SK-N-SH treated with all-trans-retinoic acid at 6 μM for 48 hours (cell line): ENCODE measurements around the gene AKR1B15.

Experiments
- ATAC-seq: fragments of 200-7000 bp; cut with Tn5 transposase; 3 replicates; pipeline ENCODE4 v1.9.1; 2020; ENCODE audit warnings: mild to moderate bottlenecking, moderate library complexity
- BACH2 ChIP-seq: fragments of 250-450 bp; sonication (Bioruptor Pico); IDR thresholded peaks from 2 replicates; pipeline ENCODE4 v1.9.0; 2021; ENCODE audit warnings: mild to moderate bottlenecking, borderline replicate concordance
- CSDC2 ChIP-seq: fragments of 250-450 bp; sonication (Bioruptor Pico); IDR thresholded peaks from 2 replicates; pipeline ENCODE4 v1.5.0; 2020; ENCODE audit warnings: mild to moderate bottlenecking, moderate library complexity
- ESRRG ChIP-seq: fragments of 250-450 bp; sonication (Bioruptor Pico); IDR thresholded peaks from 2 replicates; pipeline ENCODE4 v1.6.1; 2021; ENCODE audit warnings: mild to moderate bottlenecking
- GLIS3 ChIP-seq: fragments of 250-450 bp; sonication (Bioruptor Pico); IDR thresholded peaks from 2 replicates; pipeline ENCODE4 v1.5.0; 2020; ENCODE audit warnings: mild to moderate bottlenecking, moderate library complexity
- OSR1 ChIP-seq: fragments of 250-450 bp; sonication (Bioruptor Pico); IDR thresholded peaks from 2 replicates; pipeline ENCODE4 v1.8.0; 2022; ENCODE audit warnings: moderate library complexity, mild to moderate bottlenecking, inconsistent platforms
- PPARA ChIP-seq: fragments of 250-450 bp; sonication (Bioruptor Pico); IDR thresholded peaks from 2 replicates; pipeline ENCODE4 v1.5.0; 2020; ENCODE audit warnings: mild to moderate bottlenecking, borderline replicate concordance
- RARB ChIP-seq: fragments of 250-450 bp; sonication (Bioruptor Pico); IDR thresholded peaks from 2 replicates; pipeline ENCODE4 v1.8.0; 2021; ENCODE audit warnings: mild to moderate bottlenecking, moderate library complexity
- SNAI2 ChIP-seq: fragments of 250-450 bp; sonication (Bioruptor Pico); IDR thresholded peaks from 2 replicates; pipeline ENCODE4 v1.5.0; 2020; ENCODE audit warnings: mild to moderate bottlenecking, moderate library complexity
- TCF4 ChIP-seq: fragments of 250-450 bp; sonication (Bioruptor Pico); IDR thresholded peaks from 2 replicates; pipeline ENCODE4 v1.8.0; 2021; ENCODE audit warnings: mild to moderate bottlenecking, moderate library complexity, borderline replicate concordance
- TOX ChIP-seq: fragments of 250-450 bp; sonication (Bioruptor Pico); IDR thresholded peaks from 2 replicates; pipeline ENCODE4 v1.8.0; 2021; ENCODE audit warnings: mild to moderate bottlenecking, moderate library complexity, borderline replicate concordance
- ZC3H10 ChIP-seq: fragments of 250-450 bp; sonication (Bioruptor Pico); IDR thresholded peaks from 2 replicates; pipeline ENCODE4 v1.5.1; 2021; ENCODE audit warnings: mild to moderate bottlenecking, moderate library complexity
- ZFP3 ChIP-seq: fragments of 250-450 bp; sonication (Bioruptor Pico); IDR thresholded peaks from 2 replicates; pipeline ENCODE4 v1.5.0; 2020; ENCODE audit warnings: mild to moderate bottlenecking, moderate library complexity
- ZFP30 ChIP-seq: fragments of 450-650 bp; formaldehyde crosslinking; IDR thresholded peaks from 2 replicates; pipeline ENCODE4 v1.5.0; 2022; ENCODE audit warnings: mild to moderate bottlenecking, moderate library complexity
- ZNF70 ChIP-seq: fragments of 450-650 bp; formaldehyde crosslinking; IDR thresholded peaks from 2 replicates; pipeline ENCODE4 v1.5.0; 2020; ENCODE audit warnings: mild to moderate bottlenecking, moderate library complexity
- ZNF8 ChIP-seq: fragments of 450-650 bp; formaldehyde crosslinking; IDR thresholded peaks from 2 replicates; pipeline ENCODE4 v1.5.0; 2020; ENCODE audit warnings: mild to moderate bottlenecking, moderate library complexity
- TF ChIP-seq, protein P1 (sequence below): fragments of 250-450 bp; sonication (Bioruptor Pico); IDR thresholded peaks from 2 replicates; pipeline ENCODE4 v1.8.0; 2021; ENCODE audit warnings: low read depth, mild to moderate bottlenecking, moderate library complexity, borderline replicate concordance
- TF ChIP-seq, protein P2 (sequence below): fragments of 250-450 bp; sonication (Bioruptor Pico); IDR thresholded peaks from 2 replicates; pipeline ENCODE4 v1.5.1; 2021; ENCODE audit warnings: mild to moderate bottlenecking, moderate library complexity
- TF ChIP-seq, protein P3 (sequence below): fragments of 250-450 bp; sonication (Bioruptor Pico); IDR thresholded peaks from 2 replicates; pipeline ENCODE4 v1.8.0; 2020; ENCODE audit warnings: mild to moderate bottlenecking, moderate library complexity, borderline replicate concordance
- TF ChIP-seq, protein P4 (sequence below): fragments of 250-450 bp; sonication (Bioruptor Pico); IDR thresholded peaks from 2 replicates; pipeline ENCODE4 v1.5.0; 2020; ENCODE audit warnings: mild to moderate bottlenecking, moderate library complexity

AKR1B15 gene

DNA sequence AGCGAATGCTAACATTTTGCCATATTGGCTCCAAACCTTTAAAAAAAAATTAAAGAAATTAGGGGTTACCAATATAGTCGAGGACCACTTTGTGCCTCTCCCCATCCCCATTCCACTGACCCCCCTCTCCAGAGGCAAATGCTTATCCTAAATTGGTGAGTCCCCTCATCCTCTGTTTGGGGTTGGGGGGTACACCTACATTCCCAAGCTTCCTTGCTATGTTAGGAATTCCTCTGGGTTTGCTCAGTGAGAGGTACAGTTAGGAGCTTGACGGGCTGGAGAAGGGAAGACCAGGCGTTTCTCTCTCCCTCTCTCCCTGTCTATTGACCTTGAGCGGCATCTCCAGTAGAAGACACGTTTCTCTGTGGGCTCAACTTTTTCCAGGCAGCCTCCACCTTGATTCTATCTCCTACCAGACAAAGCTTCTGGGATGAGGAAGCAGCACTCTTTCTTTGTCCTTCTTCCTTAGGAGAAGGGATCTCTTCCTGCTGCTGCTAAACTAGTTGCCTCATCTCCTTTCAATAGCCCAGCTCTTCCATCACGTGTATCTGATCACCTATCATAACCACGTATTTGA is 6.6 kb upstream of the AKR1B15 start (continued):
- TF ChIP-seq ZNF70 (CRISPR knock-in tag) (no peak), SNAI2 (CRISPR knock-in tag) (no peak), TCF4 (CRISPR knock-in tag) (no peak)
- TF ChIP-seq, protein P1, sequence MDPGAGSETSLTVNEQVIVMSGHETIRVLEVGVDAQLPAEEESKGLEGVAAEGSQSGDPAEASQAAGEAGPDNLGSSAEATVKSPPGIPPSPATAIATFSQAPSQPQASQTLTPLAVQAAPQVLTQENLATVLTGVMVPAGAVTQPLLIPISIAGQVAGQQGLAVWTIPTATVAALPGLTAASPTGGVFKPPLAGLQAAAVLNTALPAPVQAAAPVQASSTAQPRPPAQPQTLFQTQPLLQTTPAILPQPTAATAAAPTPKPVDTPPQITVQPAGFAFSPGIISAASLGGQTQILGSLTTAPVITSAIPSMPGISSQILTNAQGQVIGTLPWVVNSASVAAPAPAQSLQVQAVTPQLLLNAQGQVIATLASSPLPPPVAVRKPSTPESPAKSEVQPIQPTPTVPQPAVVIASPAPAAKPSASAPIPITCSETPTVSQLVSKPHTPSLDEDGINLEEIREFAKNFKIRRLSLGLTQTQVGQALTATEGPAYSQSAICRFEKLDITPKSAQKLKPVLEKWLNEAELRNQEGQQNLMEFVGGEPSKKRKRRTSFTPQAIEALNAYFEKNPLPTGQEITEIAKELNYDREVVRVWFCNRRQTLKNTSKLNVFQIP, result no peak

DNA sequence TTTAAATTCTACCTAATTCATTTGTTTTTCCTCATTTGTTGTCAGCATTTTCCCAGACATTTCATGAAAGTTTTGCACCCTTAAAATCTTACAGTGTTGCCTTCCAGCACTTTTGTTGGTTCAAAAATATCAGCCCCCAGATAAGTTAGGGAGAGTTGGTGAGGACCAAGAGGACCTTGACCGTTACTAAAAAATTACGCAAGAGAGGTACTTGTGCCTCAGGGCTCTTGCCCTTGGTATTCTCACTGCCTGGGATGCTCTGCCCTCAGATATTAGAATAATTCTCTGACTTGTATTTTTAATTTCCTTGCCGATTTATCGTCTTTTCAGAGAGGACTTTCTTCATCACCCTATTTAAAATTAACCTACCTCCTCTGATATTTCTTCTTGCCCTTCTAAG is 3.5 kb upstream of the AKR1B15 start:
- no peak for ATAC-seq
- TF ChIP-seq, protein P1, result no peak
- TF ChIP-seq RARB (CRISPR knock-in tag) (no peak), ZNF70 (CRISPR knock-in tag) (no peak), ZNF8 (CRISPR knock-in tag) (no peak), GLIS3 (CRISPR knock-in tag) (no peak), ESRRG (no peak)
- TF ChIP-seq, protein P2, sequence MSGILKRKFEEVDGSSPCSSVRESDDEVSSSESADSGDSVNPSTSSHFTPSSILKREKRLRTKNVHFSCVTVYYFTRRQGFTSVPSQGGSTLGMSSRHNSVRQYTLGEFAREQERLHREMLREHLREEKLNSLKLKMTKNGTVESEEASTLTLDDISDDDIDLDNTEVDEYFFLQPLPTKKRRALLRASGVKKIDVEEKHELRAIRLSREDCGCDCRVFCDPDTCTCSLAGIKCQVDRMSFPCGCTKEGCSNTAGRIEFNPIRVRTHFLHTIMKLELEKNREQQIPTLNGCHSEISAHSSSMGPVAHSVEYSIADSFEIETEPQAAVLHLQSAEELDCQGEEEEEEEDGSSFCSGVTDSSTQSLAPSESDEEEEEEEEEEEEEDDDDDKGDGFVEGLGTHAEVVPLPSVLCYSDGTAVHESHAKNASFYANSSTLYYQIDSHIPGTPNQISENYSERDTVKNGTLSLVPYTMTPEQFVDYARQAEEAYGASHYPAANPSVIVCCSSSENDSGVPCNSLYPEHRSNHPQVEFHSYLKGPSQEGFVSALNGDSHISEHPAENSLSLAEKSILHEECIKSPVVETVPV (CRISPR knock-in tag), result no peak
- TF ChIP-seq, protein P3, sequence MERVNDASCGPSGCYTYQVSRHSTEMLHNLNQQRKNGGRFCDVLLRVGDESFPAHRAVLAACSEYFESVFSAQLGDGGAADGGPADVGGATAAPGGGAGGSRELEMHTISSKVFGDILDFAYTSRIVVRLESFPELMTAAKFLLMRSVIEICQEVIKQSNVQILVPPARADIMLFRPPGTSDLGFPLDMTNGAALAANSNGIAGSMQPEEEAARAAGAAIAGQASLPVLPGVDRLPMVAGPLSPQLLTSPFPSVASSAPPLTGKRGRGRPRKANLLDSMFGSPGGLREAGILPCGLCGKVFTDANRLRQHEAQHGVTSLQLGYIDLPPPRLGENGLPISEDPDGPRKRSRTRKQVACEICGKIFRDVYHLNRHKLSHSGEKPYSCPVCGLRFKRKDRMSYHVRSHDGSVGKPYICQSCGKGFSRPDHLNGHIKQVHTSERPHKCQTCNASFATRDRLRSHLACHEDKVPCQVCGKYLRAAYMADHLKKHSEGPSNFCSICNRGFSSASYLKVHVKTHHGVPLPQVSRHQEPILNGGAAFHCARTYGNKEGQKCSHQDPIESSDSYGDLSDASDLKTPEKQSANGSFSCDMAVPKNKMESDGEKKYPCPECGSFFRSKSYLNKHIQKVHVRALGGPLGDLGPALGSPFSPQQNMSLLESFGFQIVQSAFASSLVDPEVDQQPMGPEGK (CRISPR knock-in tag), result no peak

DNA sequence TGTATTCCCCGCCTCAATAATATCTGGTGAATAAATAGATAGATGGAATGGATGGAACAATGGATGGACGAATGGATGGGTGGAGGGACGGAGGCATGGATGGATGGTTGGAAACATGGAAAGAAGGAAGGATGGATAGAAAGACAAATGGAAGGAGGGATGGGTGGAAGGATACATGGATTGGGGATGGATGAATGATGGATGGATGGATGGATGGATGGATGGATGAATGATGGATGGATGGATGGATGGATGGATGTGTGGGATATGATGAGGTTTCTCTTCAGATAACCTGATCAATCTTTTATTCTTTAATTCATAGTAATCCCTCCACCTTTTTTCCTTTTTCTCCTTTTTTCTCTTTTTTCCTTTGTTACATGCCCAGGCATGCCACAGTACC is 3.0 kb upstream of the AKR1B15 start:
- ATAC-seq, result no peak
- no peak for TF ChIP-seq PPARA
- no peak for TF ChIP-seq RARB (CRISPR knock-in tag)
- TF ChIP-seq SNAI2 (CRISPR knock-in tag), result no peak
- no peak for TF ChIP-seq ESRRG
- TF ChIP-seq BACH2 (CRISPR knock-in tag), result no peak
- no peak for TF ChIP-seq ZC3H10 (CRISPR knock-in tag)
- no peak for TF ChIP-seq CSDC2 (CRISPR knock-in tag)
- no peak for TF ChIP-seq ZFP3
- TF ChIP-seq GLIS3 (CRISPR knock-in tag), result no peak
- TF ChIP-seq, protein P3 (CRISPR knock-in tag), result no peak
- TF ChIP-seq, protein P4, sequence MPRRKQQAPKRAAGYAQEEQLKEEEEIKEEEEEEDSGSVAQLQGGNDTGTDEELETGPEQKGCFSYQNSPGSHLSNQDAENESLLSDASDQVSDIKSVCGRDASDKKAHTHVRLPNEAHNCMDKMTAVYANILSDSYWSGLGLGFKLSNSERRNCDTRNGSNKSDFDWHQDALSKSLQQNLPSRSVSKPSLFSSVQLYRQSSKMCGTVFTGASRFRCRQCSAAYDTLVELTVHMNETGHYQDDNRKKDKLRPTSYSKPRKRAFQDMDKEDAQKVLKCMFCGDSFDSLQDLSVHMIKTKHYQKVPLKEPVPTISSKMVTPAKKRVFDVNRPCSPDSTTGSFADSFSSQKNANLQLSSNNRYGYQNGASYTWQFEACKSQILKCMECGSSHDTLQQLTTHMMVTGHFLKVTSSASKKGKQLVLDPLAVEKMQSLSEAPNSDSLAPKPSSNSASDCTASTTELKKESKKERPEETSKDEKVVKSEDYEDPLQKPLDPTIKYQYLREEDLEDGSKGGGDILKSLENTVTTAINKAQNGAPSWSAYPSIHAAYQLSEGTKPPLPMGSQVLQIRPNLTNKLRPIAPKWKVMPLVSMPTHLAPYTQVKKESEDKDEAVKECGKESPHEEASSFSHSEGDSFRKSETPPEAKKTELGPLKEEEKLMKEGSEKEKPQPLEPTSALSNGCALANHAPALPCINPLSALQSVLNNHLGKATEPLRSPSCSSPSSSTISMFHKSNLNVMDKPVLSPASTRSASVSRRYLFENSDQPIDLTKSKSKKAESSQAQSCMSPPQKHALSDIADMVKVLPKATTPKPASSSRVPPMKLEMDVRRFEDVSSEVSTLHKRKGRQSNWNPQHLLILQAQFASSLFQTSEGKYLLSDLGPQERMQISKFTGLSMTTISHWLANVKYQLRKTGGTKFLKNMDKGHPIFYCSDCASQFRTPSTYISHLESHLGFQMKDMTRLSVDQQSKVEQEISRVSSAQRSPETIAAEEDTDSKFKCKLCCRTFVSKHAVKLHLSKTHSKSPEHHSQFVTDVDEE (CRISPR knock-in tag), result no peak
- TF ChIP-seq ZNF8 (CRISPR knock-in tag), result no peak
- no peak for TF ChIP-seq TOX (CRISPR knock-in tag)
- TF ChIP-seq, protein P2 (CRISPR knock-in tag), result no peak
- no peak for TF ChIP-seq OSR1 (CRISPR knock-in tag)
- no peak for TF ChIP-seq ZFP30 (CRISPR knock-in tag)
- TF ChIP-seq ZNF70 (CRISPR knock-in tag), result no peak
- no peak for TF ChIP-seq TCF4 (CRISPR knock-in tag)
